GM23338 (cell line): Measurements from ENCODE around the gene CRACDL. TPM values are rescaled to one million over a fixed set of nuclear protein-coding genes. Genes with fewer than 3 reads are reported as not detected.

Experiments used
- ATAC-seq: fragments of 200-7000 bp; cut with Tn5 transposase; 3 replicates; pipeline ENCODE4 v1.9.1; 2020
- DNase-seq: peaks from one replicate; pipeline ENCODE4 v3.0.0-alpha.2; 2015; ENCODE audit warnings: low spot score
- H2AFZ ChIP-seq: fragments of 200-600 bp; sonication (generic); 2 replicates; pipeline ENCODE4 v1.8.0; 2016; ENCODE audit warnings: antibody characterized with exemption, mild to moderate bottlenecking, moderate library complexity
- H3F3A ChIP-seq: fragments of 200-600 bp; sonication (generic); replicated peaks from 2 replicates; pipeline ENCODE4 v1.8.0; 2017; ENCODE audit warnings: antibody characterized with exemption, mixed run types, low read depth
- H3K27ac ChIP-seq: fragments of 200-600 bp; sonication (generic); 2 replicates; pipeline ENCODE4 v1.6.1; 2016; ENCODE audit warnings: low read depth
- H3K27me3 ChIP-seq: fragments of 200-600 bp; sonication (generic); 2 replicates; pipeline ENCODE4 v1.8.0; 2016; ENCODE audit warnings: mild to moderate bottlenecking, mixed run types, moderate library complexity; ENCODE audit not compliant: insufficient read depth
- H3K36me3 ChIP-seq: fragments of 200-600 bp; sonication (generic); 2 replicates; pipeline ENCODE4 v1.8.0; 2016; ENCODE audit warnings: mild to moderate bottlenecking; ENCODE audit not compliant: insufficient read depth
- H3K4me1 ChIP-seq: fragments of 200-600 bp; sonication (generic); 2 replicates; pipeline ENCODE4 v1.8.0; 2016; ENCODE audit warnings: mild to moderate bottlenecking, moderate library complexity; ENCODE audit not compliant: insufficient read depth
- H3K4me2 ChIP-seq: fragments of 200-600 bp; sonication (generic); 2 replicates; pipeline ENCODE4 v1.7.1; 2017; ENCODE audit warnings: mixed run types
- H3K4me3 ChIP-seq: fragments of 200-600 bp; sonication (generic); 2 replicates; pipeline ENCODE4 v1.6.1; 2016; ENCODE audit warnings: mixed run types
- H3K79me2 ChIP-seq: fragments of 200-600 bp; sonication (generic); replicated peaks from 2 replicates; pipeline ENCODE4 v1.8.0; 2017; ENCODE audit warnings: mild to moderate bottlenecking; ENCODE audit not compliant: insufficient read depth
- H3K9me2 ChIP-seq: fragments of 200-600 bp; sonication (generic); 2 replicates; pipeline ENCODE4 v1.8.0; 2017; ENCODE audit not compliant: insufficient read depth
- H4K20me1 ChIP-seq: fragments of 200-600 bp; sonication (generic); replicated peaks from 2 replicates; pipeline ENCODE4 v1.8.0; 2017; ENCODE audit warnings: mild to moderate bottlenecking; ENCODE audit not compliant: insufficient read depth
- H3K27ac Mint-ChIP-seq: 2 replicates; pipeline ENCODE4 v1.8.0; 2020; ENCODE audit warnings: inconsistent platforms, mild to moderate bottlenecking, moderate library complexity, mixed read lengths
- H3K27me3 Mint-ChIP-seq: 3 replicates; pipeline ENCODE4 v1.8.0; 2022; ENCODE audit warnings: low read depth, mild to moderate bottlenecking, moderate library complexity, mixed read lengths, inconsistent platforms; ENCODE audit not compliant: insufficient read depth, poor library complexity
- H3K36me3 Mint-ChIP-seq: 3 replicates; pipeline ENCODE4 v1.8.0; 2021; ENCODE audit warnings: low read depth, mild to moderate bottlenecking, inconsistent platforms, moderate library complexity, mixed read lengths
- H3K4me1 Mint-ChIP-seq: 3 replicates; pipeline ENCODE4 v1.8.0; 2020; ENCODE audit warnings: mild to moderate bottlenecking, inconsistent platforms, mixed read lengths
- H3K4me3 Mint-ChIP-seq: 3 replicates; pipeline ENCODE4 v1.8.0; 2021; ENCODE audit warnings: moderate library complexity, mild to moderate bottlenecking, inconsistent platforms, mixed read lengths
- H3K9me3 Mint-ChIP-seq: 3 replicates; pipeline ENCODE4 v1.8.0; 2020; ENCODE audit warnings: moderate library complexity, mild to moderate bottlenecking, inconsistent platforms, mixed read lengths
- CREB1 ChIP-seq: fragments of 250-450 bp; sonication (Bioruptor Pico); IDR thresholded peaks from 2 replicates; pipeline ENCODE4 v1.5.0; 2020; ENCODE audit warnings: low read depth, mild to moderate bottlenecking, moderate library complexity
- ETS1 ChIP-seq: IDR thresholded peaks from 2 replicates; pipeline ENCODE4 v1.6.1; 2016; ENCODE audit warnings: antibody characterized with exemption
- EZH2 ChIP-seq: fragments of 200-600 bp; sonication (generic); IDR thresholded peaks from one replicate; pipeline ENCODE4 v1.8.0; 2017; ENCODE audit warnings: antibody characterized with exemption, mild to moderate bottlenecking, low read depth; ENCODE audit not compliant: unreplicated experiment
- EZH2phosphoT487 ChIP-seq: fragments of 200-600 bp; sonication (generic); IDR thresholded peaks from one replicate; pipeline ENCODE4 v1.8.1; 2018; ENCODE audit warnings: antibody characterized with exemption; ENCODE audit not compliant: unreplicated experiment
- JUNB ChIP-seq: IDR thresholded peaks from one replicate; pipeline ENCODE4 v1.6.1; 2016; ENCODE audit warnings: antibody characterized with exemption; ENCODE audit not compliant: unreplicated experiment
- NANOG ChIP-seq: IDR thresholded peaks from 2 replicates; pipeline ENCODE4 v1.6.1; 2016; ENCODE audit warnings: antibody characterized with exemption, borderline replicate concordance
- POLR2AphosphoS5 ChIP-seq: IDR thresholded peaks from 2 replicates; pipeline ENCODE4 v1.6.1; 2016; ENCODE audit warnings: antibody characterized with exemption, low read depth
- REST ChIP-seq: IDR thresholded peaks from one replicate; pipeline ENCODE4 v1.6.1; 2018; ENCODE audit warnings: antibody characterized with exemption; ENCODE audit not compliant: unreplicated experiment
- STAT1 ChIP-seq: IDR thresholded peaks from one replicate; pipeline ENCODE4 v1.6.1; 2016; ENCODE audit warnings: antibody characterized with exemption; ENCODE audit not compliant: unreplicated experiment
- ZNF114 ChIP-seq: fragments of 250-450 bp; sonication (Bioruptor Pico); IDR thresholded peaks from 2 replicates; pipeline ENCODE4 v1.5.0; 2020; ENCODE audit warnings: mild to moderate bottlenecking, moderate library complexity
- ZNF331 ChIP-seq: fragments of 250-450 bp; sonication (Bioruptor Pico); IDR thresholded peaks from 2 replicates; pipeline ENCODE4 v1.5.0; 2020; ENCODE audit warnings: low read depth, mild to moderate bottlenecking, moderate library complexity
- polyA plus RNA-seq: library from polyadenylated mRNA; unstranded; fragments of >200 nt; fragmentation: Nextera tagmentation; extraction: Ambion mirVana; gene quantifications from 2 replicates; pipeline ENCODE4 v1.2.1, GENCODE V29; 2016
- total RNA-seq: library from RNA; depleted of rRNA; stranded (reverse); fragments of >200 nt; shearing (Covaris generic); gene quantifications from 2 replicates; pipeline ENCODE4 v1.2.3, GENCODE V29; 2014
- TF ChIP-seq, protein P1 (sequence below), 2 experiments: fragments of 200-600 bp in 1 of 2; sonication (generic) in 1 of 2; conservative IDR thresholded peaks; 2 replicates each; pipeline versions ENCODE4 v1.5.1 to v1.6.1; 2016 to 2017; ENCODE audit warnings: antibody characterized with exemption in 2 of 2, low read depth in 2 of 2, mild to moderate bottlenecking in 2 of 2, moderate library complexity in 1 of 2

Gene CRACDL
- total and polyA plus RNA-seq, 2 experiments from 2014 or later, result 0.14 to 0.16 TPM

DNA sequence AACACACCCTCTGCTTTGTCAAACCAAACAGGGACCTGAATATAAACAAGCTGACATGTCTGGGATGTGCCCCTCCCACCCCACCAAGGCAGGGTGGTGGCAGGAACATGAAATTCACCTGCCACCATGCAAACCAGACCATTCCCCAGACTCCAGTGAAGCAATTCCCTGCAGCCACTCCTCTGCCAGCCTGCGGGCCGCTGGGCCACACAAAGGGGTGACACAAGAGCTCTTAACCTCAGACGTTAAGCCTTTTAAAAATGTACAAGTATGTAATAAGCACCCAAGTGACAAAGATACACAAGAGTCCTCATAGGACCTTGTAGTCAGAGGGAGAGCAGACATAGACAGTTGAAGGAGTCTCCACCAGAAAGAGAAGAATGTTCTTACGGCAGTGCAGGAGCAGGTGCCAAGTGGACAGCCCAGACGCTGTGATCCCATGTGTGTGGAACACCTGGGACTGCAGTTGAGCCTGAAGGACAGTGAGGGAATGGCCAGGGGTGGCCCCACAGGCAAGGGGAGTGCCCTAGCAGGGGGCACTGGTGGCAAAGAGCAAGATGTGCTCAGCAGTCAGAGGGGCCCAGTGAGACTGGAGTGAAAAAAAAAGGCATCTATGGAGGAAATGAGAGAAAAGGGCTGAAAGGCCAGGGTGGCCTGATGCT lies 36.9 kb downstream of the CRACDL start (continued):
- TF ChIP-seq, protein P1, sequence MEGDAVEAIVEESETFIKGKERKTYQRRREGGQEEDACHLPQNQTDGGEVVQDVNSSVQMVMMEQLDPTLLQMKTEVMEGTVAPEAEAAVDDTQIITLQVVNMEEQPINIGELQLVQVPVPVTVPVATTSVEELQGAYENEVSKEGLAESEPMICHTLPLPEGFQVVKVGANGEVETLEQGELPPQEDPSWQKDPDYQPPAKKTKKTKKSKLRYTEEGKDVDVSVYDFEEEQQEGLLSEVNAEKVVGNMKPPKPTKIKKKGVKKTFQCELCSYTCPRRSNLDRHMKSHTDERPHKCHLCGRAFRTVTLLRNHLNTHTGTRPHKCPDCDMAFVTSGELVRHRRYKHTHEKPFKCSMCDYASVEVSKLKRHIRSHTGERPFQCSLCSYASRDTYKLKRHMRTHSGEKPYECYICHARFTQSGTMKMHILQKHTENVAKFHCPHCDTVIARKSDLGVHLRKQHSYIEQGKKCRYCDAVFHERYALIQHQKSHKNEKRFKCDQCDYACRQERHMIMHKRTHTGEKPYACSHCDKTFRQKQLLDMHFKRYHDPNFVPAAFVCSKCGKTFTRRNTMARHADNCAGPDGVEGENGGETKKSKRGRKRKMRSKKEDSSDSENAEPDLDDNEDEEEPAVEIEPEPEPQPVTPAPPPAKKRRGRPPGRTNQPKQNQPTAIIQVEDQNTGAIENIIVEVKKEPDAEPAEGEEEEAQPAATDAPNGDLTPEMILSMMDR (conservative IDR thresholded peaks at IDR 0.05; ENCODE audit: low read depth in 2 of 2), result no peak
- TF ChIP-seq NANOG (no peak), EZH2phosphoT487 (no peak), EZH2 (no peak), JUNB (no peak), ZNF331 (no peak), CREB1 (CRISPR knock-in tag) (no peak), ZNF114 (no peak), POLR2AphosphoS5 (no peak), ETS1 (no peak), REST (no peak), STAT1 (no peak)

DNA sequence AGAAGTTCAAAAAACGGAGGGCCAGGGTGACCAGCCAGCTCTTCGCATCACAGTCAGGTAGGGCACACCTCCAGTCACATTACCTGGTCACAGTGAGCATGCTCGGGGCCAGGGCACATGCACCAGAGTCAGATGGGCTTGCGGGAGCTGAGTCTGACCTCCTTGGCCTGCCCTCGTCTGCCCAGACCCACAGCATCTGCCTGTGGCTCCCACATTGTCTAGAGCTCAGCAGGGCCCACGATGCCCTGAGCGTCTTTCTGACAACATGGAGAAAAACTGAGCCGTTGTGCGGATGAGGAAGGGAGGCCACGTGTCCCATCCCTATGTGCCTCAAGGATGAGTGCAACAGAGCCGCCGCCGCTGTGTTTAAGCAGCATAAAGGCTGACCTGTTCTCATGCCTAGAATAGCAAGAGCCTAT lies 37.6 kb downstream of the CRACDL start:
- Mint-ChIP-seq H3K9me3 (peaks cover 3% of the 10 kb centered on the region), H3K4me1 (peaks cover 8% of the 10 kb centered on the region), H3K27me3 (peaks cover 7% of the 10 kb centered on the region), H3K36me3 (no peaks in the 10 kb centered on the region), H3K4me3 (no peak overlapping the region), H3K27ac (no peak overlapping the region)
- H3K27me3 ChIP-seq, result no peaks in the 10 kb centered on the region
- no peaks in the 10 kb centered on the region for H3F3A ChIP-seq
- H3K4me2 ChIP-seq, result no peak overlapping the region
- ATAC-seq (no peak), DNase-seq (no peak)
- no peaks in the 10 kb centered on the region for H4K20me1 ChIP-seq
- peak overlapping the region; percentile 74 for H2AFZ ChIP-seq
- no peaks in the 10 kb centered on the region for H3K4me1 ChIP-seq
- H3K4me3 ChIP-seq, result no peak overlapping the region
- no peaks in the 10 kb centered on the region for H3K79me2 ChIP-seq
- no peaks in the 10 kb centered on the region for H3K36me3 ChIP-seq
- H3K27ac ChIP-seq, result no peak overlapping the region
- 0 out of 2 replicates have a peak, but pooled peaks cover 4% of the 10 kb centered on the region for H3K9me2 ChIP-seq
- TF ChIP-seq ZNF331 (no peak), EZH2 (no peak), REST (no peak), JUNB (no peak), POLR2AphosphoS5 (no peak)
- TF ChIP-seq, protein P1 (conservative IDR thresholded peaks at IDR 0.05; ENCODE audit: low read depth in 2 of 2), result no peak
